ENCODE data around the gene CAMSAP1.

DNA sequence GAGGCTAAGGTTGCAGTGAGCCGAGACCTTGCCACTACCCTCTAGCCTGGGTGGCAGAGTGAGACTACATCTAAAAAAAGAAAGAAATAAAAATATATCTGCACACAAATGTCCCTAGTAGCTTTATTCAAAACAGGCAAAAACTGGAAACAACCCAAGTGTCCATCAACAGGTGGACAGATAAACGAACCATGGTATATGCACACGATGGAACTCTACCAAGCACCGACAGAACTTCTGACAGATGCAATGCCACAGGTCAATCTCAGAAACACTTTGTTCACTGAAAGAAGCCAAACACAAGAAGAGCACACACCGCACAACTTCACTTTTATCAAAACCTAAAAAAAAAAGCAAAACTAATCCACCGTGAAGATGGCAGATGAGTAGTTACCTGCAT is 30.4 kb downstream of the CAMSAP1 start:
- TF ChIP-seq, protein P1, sequence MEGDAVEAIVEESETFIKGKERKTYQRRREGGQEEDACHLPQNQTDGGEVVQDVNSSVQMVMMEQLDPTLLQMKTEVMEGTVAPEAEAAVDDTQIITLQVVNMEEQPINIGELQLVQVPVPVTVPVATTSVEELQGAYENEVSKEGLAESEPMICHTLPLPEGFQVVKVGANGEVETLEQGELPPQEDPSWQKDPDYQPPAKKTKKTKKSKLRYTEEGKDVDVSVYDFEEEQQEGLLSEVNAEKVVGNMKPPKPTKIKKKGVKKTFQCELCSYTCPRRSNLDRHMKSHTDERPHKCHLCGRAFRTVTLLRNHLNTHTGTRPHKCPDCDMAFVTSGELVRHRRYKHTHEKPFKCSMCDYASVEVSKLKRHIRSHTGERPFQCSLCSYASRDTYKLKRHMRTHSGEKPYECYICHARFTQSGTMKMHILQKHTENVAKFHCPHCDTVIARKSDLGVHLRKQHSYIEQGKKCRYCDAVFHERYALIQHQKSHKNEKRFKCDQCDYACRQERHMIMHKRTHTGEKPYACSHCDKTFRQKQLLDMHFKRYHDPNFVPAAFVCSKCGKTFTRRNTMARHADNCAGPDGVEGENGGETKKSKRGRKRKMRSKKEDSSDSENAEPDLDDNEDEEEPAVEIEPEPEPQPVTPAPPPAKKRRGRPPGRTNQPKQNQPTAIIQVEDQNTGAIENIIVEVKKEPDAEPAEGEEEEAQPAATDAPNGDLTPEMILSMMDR (IDR thresholded peaks at IDR 0.05) = no peak
- no peak for TF ChIP-seq POLR2A (IDR thresholded peaks at IDR 0.05)
